Sigmoid colon (tissue), 7 donors: ENCODE results near the gene MRC1. TPM values are rescaled to one million over a fixed set of nuclear protein-coding genes. Genes with fewer than 3 reads are reported as not detected.

Experiments used
- DNase-seq: peaks from one replicate; pipeline ENCODE4 v3.0.0-alpha.2; 2019
- H3K27ac ChIP-seq, 4 donors: fragments of 200-600 bp; sonication (generic); one replicate each; pipeline ENCODE4 v1.5.1; 2016 to 2019; ENCODE audit warnings: mild to moderate bottlenecking in 1 of 4
- H3K27me3 ChIP-seq, 3 donors: fragments of 200-600 bp; sonication (generic); one replicate each; pipeline ENCODE4 v1.5.1; 2019; ENCODE audit warnings: mild to moderate bottlenecking in 1 of 3
- H3K36me3 ChIP-seq, 4 donors: fragments of 200-600 bp; sonication (generic); one replicate each; pipeline ENCODE4 v1.5.1; 2016 to 2019
- H3K4me1 ChIP-seq, 4 donors: fragments of 200-600 bp; sonication (generic); one replicate each; pipeline ENCODE4 v1.5.1; 2017 to 2019
- H3K4me3 ChIP-seq, 4 donors: fragments of 200-600 bp; sonication (generic); one replicate each; pipeline ENCODE4 v1.5.1; 2017 to 2019; ENCODE audit warnings: mild to moderate bottlenecking in 2 of 4, moderate library complexity in 1 of 4
- H3K9me3 ChIP-seq, 4 donors: fragments of 200-600 bp in 3 of 4; sonication (generic) in 3 of 4; one replicate each; pipeline versions ENCODE4 v1.5.1 to v1.6.1; 2013 to 2019
- EP300 ChIP-seq, 4 donors: sonication (generic); formaldehyde crosslinking; IDR thresholded peaks; one replicate each; pipeline ENCODE4 v1.6.1; 2017; ENCODE audit warnings: antibody characterized with exemption in 4 of 4
- POLR2A ChIP-seq, 2 donors: fragments of 450-650 bp; IDR thresholded peaks; one replicate each; pipeline ENCODE4 v1.6.1; 2016; ENCODE audit warnings: antibody characterized with exemption in 2 of 2, mild to moderate bottlenecking in 2 of 2, moderate library complexity in 2 of 2
- POLR2AphosphoS5 ChIP-seq, 4 donors: sonication (generic); formaldehyde crosslinking; IDR thresholded peaks; one replicate each; pipeline ENCODE4 v1.6.1; 2017; ENCODE audit warnings: antibody characterized with exemption in 4 of 4
- WGBS, 2 donors: extraction: QIAGEN DNeasy Blood & Tissue Kit; methylation state at CpG; one replicate each; pipeline ENCODE4 v1.1.7; 2013; 5-methylcytosine and 5-hydroxymethylcytosine counted together
- intact Hi-C: fragments of 100-400 bp; cut with DNase I; formaldehyde crosslinking; loops from one replicate; pipeline ENCODE4 v1.15.1; 2023
- polyA plus RNA-seq, 3 donors: library from polyadenylated mRNA; stranded (reverse); fragments of 200-250 nt; gene quantifications; one replicate each; pipeline ENCODE4 v1.2.3, GENCODE V29; 2013
- total RNA-seq, 4 donors: library from RNA; depleted of rRNA; stranded (reverse); fragments of >200 nt; gene quantifications; one replicate each; pipeline ENCODE4 v1.1.0, GENCODE V29; 2016
- TF ChIP-seq, protein P1 (sequence below), 4 experiments: fragments of 450-650 bp in 3 of 4; fragments of 200-600 bp in 1 of 4; IDR thresholded peaks; one replicate each; pipeline ENCODE4 v1.5.1; 2016 to 2019; ENCODE audit warnings: antibody characterized with exemption in 4 of 4, mild to moderate bottlenecking in 3 of 4, moderate library complexity in 2 of 4
- donor health status: healthy with polysubstance abuse.
- donor health status: Bipolar disorder and iron deficiency.
- donor health status: healthy.

Gene MRC1
- total and polyA plus RNA-seq, 7 donors, result 5.4 to 71.7 (median 28.0) TPM

DNA sequence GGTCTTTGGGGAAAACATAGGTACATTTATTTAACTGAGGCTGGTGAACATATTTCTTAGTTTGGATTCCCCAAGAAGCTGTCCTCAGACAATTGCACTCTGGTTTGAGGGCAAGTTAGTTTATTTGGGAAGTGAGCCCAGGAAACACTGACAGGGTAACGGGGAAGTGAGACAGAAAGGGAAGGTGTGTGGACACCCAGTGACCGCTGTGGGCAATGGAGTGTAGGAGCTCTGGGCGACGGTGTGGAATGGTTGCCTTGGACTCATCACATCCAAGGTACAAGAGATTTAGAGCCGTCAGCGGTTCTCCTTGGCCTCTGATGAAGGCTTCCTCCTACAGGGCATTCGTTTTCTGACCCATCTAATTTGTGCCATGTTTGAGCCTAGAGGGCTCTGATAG, 7.1 kb downstream of the MRC1 start:
- Histone ChIP-seq H3K36me3 (no peaks in the 10 kb centered on the region), H3K27ac (no peak overlapping the region), H3K4me3 (no peak overlapping the region), H3K27me3 (no peaks in the 10 kb centered on the region), H3K9me3 (no peaks in the 10 kb centered on the region), H3K4me1 (no peaks in the 10 kb centered on the region)
- intact Hi-C loops, result no loop called here
- DNase-seq, result no peak
- 89% methylated on average over 7 of the region's 7 CpGs for WGBS, 2 donors
- TF ChIP-seq POLR2AphosphoS5 (IDR thresholded peaks at IDR 0.05) (no peak), EP300 (IDR thresholded peaks at IDR 0.05) (no peak), POLR2A (IDR thresholded peaks at IDR 0.05) (no peak)
- TF ChIP-seq, protein P1, sequence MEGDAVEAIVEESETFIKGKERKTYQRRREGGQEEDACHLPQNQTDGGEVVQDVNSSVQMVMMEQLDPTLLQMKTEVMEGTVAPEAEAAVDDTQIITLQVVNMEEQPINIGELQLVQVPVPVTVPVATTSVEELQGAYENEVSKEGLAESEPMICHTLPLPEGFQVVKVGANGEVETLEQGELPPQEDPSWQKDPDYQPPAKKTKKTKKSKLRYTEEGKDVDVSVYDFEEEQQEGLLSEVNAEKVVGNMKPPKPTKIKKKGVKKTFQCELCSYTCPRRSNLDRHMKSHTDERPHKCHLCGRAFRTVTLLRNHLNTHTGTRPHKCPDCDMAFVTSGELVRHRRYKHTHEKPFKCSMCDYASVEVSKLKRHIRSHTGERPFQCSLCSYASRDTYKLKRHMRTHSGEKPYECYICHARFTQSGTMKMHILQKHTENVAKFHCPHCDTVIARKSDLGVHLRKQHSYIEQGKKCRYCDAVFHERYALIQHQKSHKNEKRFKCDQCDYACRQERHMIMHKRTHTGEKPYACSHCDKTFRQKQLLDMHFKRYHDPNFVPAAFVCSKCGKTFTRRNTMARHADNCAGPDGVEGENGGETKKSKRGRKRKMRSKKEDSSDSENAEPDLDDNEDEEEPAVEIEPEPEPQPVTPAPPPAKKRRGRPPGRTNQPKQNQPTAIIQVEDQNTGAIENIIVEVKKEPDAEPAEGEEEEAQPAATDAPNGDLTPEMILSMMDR (IDR thresholded peaks at IDR 0.05), result no peak

DNA sequence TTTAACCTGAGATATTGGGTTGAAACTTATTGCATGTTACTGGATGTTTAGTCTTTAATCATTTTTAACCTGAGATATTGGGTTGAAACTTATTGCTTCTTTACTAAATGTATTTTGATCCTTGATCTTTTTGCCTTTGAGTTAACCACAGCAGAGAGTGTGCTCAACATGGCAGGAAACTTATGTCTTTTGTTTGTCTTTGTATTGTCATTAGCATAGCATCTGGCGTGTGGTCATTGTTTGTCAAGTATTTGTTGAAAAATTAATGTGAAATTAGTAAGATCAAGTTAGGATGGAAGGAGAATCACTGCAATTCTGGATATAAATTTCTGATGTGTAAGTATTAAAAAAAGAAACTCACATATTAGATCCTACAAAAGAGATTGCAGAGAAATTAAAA, 8.2 kb downstream of the MRC1 start:
- Histone ChIP-seq H3K4me1 (no peaks in the 10 kb centered on the region), H3K27ac (no peak overlapping the region), H3K9me3 (no peaks in the 10 kb centered on the region), H3K27me3 (no peaks in the 10 kb centered on the region), H3K36me3 (no peaks in the 10 kb centered on the region), H3K4me3 (no peak overlapping the region)
- 72 to 75% methylated on average over 1 of the region's 1 CpG for WGBS, 2 donors
- no peak for DNase-seq
- TF ChIP-seq, protein P1 (IDR thresholded peaks at IDR 0.05), result no peak
- TF ChIP-seq POLR2A (IDR thresholded peaks at IDR 0.05), result no peak
- no peak for TF ChIP-seq POLR2AphosphoS5 (IDR thresholded peaks at IDR 0.05)
- TF ChIP-seq EP300 (IDR thresholded peaks at IDR 0.05), result no peak
- intact Hi-C loops, result no loop called here

DNA sequence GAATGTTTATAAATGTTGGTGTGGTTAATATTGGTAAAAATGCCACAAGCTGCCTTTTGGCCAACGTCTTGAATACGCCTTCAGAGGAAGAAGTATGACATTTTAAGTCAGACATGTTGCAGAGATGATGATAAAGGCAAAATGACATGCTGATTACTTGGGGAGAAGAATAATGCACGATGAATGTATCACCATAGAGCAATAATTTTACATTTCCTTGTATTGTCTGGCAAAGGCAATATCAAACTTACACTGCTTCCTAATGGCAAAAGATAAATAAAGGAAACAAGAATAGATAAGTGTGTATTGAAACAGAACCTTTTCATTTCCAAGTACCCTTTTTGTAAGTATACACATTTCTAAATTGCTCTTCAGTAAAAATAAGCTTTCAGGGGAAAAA, 8.6 kb downstream of the MRC1 start:
- TF ChIP-seq POLR2A (IDR thresholded peaks at IDR 0.05), result no peak
- no peak for TF ChIP-seq POLR2AphosphoS5 (IDR thresholded peaks at IDR 0.05)
- TF ChIP-seq EP300 (IDR thresholded peaks at IDR 0.05), result no peak
- TF ChIP-seq, protein P1 (IDR thresholded peaks at IDR 0.05), result no peak
- intact Hi-C loops, result no loop called here
- 81% methylated on average over 3 of the region's 3 CpGs for WGBS, 2 donors
- no peaks in the 10 kb centered on the region for H3K36me3 ChIP-seq
- no peak overlapping the region for H3K4me3 ChIP-seq
- no peaks in the 10 kb centered on the region for H3K27me3 ChIP-seq
- no peak for DNase-seq
- no peaks in the 10 kb centered on the region for H3K4me1 ChIP-seq
- H3K27ac ChIP-seq, result no peak overlapping the region
- no peaks in the 10 kb centered on the region for H3K9me3 ChIP-seq

DNA sequence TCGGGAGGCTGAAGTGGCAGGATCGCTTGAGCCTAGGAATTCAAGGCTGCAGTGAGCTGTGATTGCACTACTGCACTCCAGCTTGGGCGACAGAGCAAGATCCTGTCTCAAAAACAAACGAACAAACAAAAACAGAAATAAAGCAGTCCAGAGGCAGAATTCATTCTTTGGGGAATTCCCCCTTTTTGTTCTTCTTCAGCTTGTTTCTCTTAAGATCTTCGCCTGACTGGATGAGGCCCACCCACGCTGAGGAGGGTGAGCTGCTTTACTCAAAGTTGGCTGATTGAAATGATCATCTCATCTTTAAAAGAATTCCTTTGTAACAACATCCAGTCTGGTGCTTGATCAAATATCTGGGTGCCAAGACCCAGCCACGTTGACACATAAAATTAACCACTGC, 10.7 kb downstream of the MRC1 start:
- Histone ChIP-seq H3K27ac (no peak overlapping the region), H3K36me3 (no peaks in the 10 kb centered on the region), H3K27me3 (no peaks in the 10 kb centered on the region), H3K4me1 (no peaks in the 10 kb centered on the region), H3K9me3 (no peaks in the 10 kb centered on the region), H3K4me3 (no peak overlapping the region)
- TF ChIP-seq POLR2AphosphoS5 (IDR thresholded peaks at IDR 0.05) (no peak), POLR2A (IDR thresholded peaks at IDR 0.05) (no peak), EP300 (IDR thresholded peaks at IDR 0.05) (no peak)
- TF ChIP-seq, protein P1 (IDR thresholded peaks at IDR 0.05), result no peak
- intact Hi-C loops, result no loop called here
- no peak for DNase-seq
- WGBS, 2 donors, result 88 to 89% methylated on average over 7 of the region's 7 CpGs

DNA sequence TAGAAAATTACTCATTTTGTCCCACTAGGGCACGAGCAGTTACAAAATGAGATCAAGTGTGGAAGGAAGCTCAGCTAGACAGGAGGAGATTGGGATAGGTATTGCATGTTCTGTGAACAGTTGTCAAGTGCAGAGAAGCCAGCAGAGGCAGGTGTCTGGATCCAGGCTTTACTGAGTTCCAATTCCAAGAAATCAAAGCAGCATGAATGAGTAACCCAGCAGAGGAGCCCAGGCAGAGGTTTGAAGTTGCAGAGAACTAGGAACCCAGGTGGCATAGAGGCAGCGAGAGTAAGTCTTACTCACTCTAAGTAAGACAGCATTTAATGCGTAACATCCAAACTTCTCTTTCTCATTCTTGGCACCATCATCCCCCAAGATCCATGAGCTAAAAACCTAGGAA, 11.8 kb downstream of the MRC1 start:
- WGBS, 2 donors, result 86 to 90% methylated on average over 3 of the region's 3 CpGs
- intact Hi-C loops, result no loop called here
- H3K27ac ChIP-seq, result no peak overlapping the region
- no peaks in the 10 kb centered on the region for H3K9me3 ChIP-seq
- no peak for TF ChIP-seq POLR2AphosphoS5 (IDR thresholded peaks at IDR 0.05)
- TF ChIP-seq POLR2A (IDR thresholded peaks at IDR 0.05), result no peak
- TF ChIP-seq, protein P1 (IDR thresholded peaks at IDR 0.05), result no peak
- TF ChIP-seq EP300 (IDR thresholded peaks at IDR 0.05), result no peak
- H3K27me3 ChIP-seq, result no peaks in the 10 kb centered on the region
- no peak overlapping the region for H3K4me3 ChIP-seq
- H3K36me3 ChIP-seq, result no peaks in the 10 kb centered on the region
- H3K4me1 ChIP-seq, result no peaks in the 10 kb centered on the region
- no peak for DNase-seq
